HG03342 (cell line): ENCODE data around the gene LRIG1.

ENCODE experiments used
- ATAC-seq: cut with Tn5 transposase; IDR thresholded peaks from one replicate; pipeline ENCODE4 v1.9.1; 2021; ENCODE audit warnings: mild to moderate bottlenecking, moderate library complexity; ENCODE audit not compliant: unreplicated experiment

LRIG1 gene

DNA sequence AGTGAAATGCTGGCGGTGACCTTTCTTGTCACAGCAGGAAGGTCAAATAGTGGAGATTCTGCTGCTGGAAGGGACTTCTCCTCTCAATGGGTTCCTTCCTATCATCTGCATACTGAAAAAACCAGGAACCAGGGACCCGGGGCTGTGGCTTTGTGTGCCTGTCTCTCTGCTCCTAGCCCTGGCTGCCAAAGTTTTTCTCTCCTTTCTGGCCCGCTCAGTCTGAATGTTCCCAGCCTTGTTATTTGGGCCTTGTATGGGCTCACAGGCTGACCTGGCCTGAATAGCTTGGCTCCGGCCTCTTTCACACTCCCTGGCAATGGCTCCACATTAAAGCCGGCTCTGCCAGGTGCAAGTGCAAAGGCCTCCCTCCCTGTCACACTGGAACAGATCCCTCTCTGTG is 94.7 kb downstream of the LRIG1 start:
- no peak for ATAC-seq

DNA sequence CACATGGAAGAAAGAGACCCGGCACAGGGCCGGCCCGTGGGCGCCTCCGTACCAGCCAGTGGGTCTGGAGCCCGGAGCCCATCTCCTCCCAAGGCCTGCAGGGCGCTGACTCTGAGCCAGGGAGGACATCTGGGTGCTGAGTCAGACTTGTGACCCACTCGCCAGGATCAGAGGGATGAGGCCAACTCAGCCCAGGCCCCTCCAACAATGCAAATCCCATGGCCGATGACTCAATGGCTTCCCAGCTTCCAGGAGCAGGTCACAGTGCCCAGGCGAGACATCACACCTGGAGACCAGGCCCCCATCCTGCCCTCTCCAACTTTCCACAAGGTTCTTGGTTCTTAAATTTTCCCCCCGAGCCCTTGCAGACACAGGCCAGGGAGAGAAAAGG is 95.1 kb downstream of the LRIG1 start:
- no peak for ATAC-seq

DNA sequence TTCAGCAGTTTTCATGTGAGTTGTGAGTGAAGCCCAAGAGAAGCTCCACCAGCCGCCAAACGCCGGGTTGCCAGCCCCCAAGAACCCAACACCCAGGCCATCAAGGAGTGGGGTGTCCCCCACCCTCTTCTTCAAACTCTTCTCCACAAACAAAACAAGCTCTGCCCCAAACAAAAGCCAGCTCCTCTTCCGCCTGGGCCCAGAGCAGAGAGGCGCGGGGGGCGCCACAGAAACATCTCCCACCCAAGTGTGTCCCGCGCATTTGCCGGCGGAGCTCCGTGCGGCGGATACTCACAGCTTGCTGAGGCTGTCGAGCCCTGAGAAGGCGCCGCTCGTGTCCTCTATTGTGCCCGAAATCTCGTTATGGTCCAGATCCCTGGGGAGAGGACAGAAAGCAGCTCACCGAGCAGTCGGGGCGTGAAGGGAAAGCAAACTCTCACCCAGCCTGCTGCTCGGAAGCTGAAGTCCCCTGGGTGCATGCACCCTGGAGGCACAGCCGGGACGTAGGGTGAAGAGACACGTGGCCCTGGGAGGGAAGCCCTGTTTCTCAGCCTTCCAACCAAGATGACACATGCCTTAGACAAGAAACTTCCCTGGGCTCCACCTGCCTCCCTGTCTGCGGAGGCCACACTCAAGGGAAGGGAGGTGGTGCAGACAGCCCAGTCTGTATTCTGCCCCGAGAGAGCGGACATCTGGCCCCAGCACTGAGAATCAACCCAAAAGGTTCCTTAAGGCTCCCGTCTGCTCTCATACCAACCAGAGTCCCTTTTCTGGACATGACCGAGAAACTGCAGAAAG is 95.7 kb downstream of the LRIG1 start:
- ATAC-seq, result no peak

DNA sequence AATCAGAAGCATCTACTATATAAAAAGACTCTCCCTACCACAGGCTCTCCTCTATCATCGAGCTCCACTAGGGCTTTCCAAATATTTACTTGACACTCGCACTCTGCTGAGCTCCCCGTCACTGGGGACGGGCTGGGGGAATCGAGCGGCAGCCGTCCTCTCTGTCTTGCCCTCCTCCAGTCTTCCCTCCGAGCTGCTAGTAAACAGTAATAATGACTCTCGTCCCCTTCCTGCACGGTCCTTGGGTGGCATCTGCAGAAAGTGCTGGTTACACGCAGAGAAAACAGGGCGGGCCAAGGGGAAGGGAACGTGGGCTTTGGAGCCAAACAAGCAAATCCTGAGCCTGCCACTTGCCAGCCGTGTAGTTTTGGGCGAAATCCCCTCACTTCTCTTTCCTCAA is 96.6 kb downstream of the LRIG1 start:
- no peak for ATAC-seq

DNA sequence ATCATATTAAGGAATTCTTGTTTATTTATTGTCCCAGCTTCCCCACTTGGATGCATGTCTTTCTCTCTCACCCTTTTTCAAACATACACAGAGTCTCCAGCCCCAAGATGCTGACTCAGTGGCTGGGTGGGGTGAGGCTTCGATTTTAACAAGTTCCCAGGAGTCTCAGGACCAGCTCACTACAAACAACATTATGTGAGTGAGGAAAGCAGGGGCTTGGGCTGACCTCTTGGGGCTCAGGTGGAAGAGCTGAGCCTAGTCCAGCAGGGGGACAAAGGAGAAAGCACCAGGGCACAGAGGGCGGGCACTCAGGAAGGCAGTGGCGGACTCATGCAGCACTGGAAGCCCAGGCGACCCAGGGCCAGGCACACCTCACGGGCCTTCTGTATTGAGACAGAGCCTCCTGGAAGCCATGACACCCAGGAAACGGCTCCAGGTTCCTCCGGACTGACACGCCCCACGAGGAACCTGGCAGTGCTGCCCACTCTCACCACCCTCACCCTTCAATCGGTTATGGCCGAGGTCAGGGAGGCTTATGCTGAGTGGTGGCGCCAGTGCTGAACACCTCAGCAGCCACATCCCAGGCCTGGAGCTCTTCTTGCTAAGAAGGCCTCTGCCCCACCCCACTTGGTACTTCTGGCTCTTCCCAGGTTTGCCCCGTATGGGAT is 97.4 kb downstream of the LRIG1 start:
- no peak for ATAC-seq

DNA sequence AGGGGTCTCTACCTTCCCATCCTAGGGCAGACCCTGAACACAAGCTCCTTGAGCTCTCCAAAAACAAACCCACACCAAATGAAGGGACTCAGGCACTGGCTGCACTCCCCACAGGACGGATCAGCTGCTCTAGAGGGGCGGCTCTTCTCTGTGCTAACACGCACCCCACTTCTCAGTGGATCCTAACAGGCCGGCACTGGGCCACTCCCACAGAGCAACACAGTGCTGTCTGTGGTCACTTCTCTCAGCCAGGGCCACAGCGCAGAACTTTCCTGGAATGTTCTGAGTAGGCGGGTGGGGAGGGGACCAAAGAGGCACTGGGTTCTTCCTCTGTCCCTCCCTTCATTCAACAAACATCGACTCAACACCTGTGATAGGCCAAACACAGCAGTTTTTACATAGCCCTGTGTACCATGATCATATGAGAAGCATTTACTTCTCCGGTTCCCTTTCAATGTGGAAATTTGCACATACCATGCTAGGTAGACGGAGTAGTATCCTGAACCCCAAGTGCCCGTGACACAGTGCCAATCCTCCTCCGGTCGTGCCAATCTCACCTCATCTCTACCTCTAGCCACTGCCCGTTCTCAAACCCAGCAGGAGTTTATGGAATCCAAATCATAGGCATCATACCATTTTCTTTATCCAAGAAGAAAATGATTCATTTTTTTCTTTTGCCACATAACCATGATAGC is 98.1 kb downstream of the LRIG1 start:
- ATAC-seq, result no peak

DNA sequence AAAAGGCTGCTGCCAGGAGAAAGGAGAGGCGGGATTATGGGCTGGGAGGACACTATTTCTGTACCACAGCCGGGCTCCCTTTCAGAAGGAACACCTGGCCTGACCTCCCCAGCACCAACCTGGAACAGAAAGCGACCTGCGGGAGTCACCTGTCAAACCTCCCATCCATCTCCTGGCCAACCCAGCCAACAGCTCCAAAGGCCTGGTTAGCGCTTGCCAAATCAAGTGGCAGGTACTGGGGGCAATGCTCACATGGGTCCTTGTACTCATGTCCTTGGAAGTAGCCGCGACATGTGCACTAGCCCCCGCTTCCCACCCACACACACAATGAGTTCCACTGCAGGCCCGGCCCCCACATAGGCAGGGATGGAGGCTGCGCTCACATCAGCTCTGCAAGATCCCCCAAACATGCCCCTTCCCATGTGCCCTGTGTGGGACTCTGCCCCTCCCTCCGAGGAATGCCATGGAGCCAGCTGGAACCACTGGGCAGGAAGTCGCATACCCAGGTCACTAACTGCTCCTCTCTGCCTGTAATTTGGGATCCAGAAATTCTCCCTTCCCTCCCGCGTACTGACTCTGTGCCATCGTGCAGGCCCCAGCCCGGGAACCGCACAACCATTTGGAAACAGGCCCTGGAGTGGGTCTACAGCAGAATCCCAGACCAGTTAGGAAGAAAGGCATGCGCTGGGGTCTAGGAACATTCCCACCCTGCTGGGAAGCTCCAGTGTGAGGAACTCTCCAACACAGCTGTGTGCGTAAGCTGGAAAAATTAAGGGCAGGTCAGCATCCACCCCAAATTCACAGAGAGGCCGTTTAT is 98.9 kb downstream of the LRIG1 start:
- ATAC-seq, result no peak

DNA sequence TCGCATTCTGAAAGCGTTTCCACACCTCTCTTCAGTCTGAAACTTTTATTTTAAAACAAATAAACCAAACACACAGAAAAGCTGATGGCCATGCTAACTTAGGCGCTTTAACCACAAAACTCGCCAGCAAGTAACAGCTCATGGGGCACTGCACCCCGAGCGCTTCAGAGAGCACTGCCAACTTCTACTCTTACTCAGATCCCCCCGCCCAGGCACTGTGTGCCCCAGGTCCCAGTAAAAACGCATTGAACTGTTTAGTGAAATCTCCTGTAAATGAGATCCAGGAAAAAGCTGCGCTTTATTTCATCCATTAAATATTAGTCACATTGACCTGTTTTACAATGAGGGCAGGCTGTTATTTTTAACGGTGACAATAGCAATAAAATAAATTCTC is 99.7 kb downstream of the LRIG1 start:
- no peak for ATAC-seq

DNA sequence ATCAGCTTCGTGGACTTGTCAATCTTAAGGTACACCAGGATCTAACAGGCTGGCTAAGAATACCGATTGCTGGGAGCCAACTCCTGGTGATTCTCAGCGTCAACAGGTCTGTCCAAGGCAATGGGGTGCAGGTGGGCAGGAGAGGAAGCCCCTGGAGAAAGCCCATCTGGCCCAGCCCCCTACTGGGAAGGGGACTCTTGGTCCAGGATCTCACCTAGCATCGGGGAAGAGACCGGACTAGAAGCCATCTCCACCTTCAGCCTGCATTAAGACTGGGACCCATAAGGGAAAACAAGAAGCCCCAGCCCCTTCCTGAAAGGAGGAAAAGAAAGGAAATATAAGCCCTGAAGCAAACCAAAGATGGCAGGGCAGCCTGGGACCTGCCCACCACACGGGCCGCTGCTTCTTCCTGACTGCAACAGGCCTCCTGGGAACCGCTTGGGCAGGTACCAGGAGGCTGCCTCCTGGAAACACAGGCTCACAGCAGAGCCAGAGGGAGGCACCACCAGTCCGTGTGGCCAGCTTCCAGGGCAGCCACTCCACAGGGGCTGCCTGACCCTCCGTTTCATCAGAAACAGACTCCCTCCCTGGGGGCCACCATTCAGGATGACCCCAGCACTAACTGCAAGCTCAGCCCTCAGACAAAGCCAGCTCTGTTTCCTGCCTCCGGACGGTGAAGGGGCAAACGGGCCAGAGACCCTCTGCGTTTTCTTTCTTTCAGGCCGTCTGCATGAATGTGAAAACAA is 100.2 kb downstream of the LRIG1 start:
- ATAC-seq, result no peak

DNA sequence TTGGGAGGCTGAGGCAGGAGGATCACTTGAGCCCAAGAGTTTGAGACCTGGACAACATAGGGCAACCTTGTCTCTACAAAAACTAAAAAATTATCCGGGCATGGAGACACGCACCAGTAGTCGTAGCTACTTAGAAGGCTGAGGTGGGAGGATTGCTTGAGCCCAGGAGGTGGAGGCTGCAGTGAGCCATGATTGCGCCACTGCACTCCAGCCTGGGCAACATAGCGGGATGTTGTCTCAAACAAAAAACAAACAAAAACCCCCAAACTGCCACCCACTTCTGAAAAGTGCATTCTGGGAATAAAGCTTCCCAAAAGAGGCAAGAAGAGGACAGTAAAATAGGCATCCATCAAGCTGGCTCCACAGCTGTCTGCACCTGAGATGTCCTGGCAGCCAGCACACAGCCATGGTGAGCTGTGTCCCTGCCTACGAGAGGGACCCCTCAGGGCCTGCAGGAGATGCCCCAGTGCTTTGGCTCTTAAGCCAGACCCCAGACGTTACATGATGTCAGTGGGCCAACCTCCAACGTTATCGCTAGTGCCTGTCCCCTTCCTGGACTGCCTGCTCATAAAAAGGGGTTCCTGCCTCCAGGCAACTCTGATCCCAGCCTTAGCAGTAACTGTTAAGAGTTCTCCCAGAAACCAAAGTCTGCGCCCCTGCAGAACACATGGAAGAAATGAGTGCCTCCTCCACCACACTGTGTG is 101.1 kb downstream of the LRIG1 start:
- no peak for ATAC-seq

DNA sequence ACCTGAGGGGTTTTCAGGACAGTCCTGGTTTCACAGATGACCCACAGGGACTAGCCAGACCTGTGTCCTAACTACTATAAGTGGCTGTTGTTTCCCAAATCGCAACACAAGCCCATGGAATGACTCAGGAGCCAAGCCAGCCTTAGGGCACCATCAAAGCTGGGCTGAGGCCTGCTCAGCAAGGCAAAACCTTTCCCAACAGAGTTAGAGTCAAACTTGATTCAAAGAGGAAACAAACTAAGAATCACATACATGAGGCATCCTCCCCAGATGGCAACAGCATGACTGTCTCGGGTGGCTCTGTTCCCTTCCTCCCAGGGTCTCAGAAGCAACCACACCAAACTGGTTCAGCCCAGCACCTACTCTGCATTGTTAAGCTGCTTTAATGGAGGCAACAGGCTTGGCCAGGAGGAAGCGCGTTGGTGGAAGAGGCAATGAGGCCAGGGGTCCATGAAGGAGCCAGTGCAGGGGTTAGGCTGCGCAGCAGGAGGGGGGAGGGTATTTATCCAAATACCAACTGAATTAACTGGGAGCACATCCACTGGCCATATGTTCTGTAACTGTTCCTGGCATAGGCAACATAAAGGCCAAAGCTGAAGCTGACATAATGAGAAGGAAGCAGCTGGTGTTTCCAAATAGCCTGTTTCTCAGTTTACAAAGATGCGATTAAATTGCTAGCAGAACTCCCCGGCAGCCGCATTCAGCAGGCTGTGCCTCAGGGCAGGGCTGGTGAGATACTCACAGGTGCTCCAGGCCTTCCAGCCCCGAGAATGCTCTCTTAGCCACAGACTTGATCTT is 102.4 kb downstream of the LRIG1 start:
- no peak for ATAC-seq

DNA sequence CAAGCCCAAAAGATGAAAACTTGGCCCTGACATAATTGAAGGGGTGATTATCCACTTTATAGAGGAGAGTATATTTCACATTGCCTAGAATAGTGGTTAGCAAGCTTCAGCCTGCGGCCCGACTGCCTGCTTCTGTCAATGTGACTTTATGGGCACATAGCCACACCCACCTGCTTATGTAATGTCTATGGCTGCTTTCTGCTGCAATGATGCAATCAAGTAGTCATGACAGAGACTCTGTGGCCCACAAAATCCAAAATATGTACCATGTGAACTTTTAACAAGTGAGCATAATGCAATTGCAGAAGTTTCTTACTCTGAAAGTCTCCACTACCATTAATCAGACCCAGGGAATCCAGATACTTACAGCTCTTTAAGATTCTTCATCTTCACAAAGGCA is 103.1 kb downstream of the LRIG1 start:
- ATAC-seq, result no peak

DNA sequence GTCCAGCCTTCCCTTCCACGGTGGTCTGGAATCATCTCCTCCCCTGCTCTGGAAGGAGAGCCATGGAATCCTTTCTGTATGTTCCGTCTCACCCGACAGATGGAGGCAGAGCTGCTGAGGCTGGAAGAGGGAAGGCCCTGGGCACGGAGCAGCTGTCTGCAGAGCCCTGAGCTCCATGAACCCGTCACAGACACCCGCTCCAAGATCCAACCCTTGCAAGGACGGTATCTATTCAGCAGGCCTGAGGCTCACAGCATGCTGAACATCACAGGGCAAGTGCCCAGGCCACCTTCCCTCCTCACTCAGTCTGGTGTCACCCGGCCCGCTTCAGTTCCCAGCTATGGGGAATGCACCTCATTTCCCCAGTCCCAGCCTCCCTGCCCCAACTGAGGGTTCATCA is 103.9 kb downstream of the LRIG1 start:
- ATAC-seq, result no peak

DNA sequence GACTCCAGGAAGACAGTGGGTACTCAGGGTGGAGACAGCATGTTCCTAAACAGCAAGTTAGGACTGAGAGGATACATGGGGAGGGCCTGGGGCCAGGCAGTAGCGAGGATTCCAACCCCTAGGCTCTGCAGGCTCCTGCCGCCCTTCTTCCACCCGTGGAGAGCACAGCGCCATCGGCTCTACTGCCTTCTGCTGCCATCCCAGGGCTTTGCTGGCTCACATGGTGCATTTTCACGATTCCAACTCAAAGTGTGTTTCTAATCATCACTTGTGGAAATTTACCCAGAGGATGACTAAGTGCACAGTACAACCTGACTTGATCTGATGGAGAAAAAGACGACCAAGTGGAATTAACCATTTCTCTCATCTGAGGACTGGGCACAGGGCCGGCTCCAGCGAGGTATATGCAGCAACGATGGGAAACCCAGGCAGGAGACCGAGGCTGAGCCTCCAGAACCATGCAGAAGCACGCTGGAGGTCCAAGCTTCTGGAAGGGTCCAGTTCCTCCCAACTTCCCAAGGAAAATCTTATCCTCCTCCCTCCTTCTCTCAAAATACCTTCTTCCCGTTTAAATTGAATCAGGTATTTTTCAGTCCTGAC is 104.6 kb downstream of the LRIG1 start:
- ATAC-seq, result no peak

DNA sequence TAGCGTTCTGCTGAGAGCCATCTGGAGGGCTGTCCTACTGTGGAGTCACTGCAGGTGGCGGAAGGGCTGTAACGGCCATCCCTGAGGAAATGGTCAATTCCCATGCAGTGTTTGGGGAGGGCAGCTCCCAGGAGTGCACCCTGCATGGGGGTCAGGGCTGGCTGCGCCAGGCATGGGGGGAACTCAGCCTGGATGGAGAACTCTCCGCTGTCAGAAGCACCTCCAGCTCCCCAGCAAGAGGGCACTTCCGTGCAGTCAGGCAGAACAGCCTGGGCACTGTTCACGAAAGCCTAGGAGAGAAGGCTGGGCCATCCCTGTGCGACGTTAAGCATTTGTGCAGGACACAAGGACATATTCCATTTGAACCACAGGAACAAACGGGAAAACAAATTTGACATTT is 105.2 kb downstream of the LRIG1 start:
- no peak for ATAC-seq

DNA sequence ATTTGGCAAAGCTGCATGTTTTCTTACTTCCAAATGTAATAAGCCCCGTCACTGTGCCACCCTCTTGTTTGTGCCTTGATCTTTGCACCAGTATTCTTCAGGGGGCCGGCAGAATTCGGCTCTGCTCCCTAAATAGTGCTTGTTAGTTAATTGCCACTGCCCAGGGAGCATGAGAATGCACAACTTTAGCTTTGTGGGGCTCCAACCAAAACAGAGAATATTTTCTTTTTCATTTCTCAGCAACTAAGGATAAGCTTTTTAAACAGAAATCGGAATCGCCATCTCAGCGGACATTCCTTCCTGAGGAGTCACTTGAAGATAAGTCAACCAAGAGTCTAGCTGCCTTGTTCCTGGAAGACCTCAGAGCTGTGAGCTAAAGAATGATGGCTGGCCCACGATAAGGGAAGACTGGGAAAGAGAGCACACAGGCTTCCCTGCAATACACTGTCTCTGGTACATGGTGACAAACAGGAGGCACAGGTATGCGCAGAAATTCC is 106.0 kb downstream of the LRIG1 start:
- no peak for ATAC-seq

DNA sequence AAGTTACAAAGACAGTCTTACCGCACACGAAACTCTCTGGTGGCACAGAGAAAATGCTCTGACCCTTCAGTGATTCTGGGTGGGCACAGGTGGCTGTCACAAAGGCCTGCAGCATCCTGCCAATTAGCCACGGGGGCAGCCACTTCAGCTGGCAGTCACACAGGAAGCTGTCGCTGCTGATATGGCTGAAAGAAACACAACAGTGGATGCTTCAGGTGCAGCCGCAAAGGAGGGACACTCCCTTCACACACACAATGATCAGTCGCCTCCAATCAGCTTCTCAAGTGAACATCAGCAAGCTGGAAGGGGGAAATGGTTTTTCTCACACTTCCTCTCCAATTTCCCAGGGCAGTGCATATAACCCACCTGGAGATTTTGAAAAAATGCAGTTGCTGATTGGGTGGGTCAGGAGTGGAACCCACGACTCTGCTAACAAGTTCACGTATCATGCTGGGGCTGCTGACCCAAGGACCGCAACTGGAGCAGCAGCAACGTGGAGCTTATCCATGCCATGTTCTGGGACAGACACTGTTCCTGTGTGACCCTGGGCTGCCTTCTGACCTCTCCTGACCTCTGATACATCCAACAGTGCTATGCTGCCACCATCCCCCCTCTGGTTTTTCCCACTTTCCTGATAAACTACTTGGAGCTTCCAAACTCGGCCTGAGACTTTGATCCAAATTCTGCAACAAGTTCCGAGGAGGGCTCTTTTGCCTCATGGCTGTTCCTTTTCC is 106.6 kb downstream of the LRIG1 start:
- peak; percentile 90 for ATAC-seq
